HG03432 (cell line): Measurements from ENCODE around the gene NEDD8.

Experiments used
- ATAC-seq: cut with Tn5 transposase; IDR thresholded peaks from one replicate; pipeline ENCODE4 v1.9.1; 2021; ENCODE audit warnings: mild to moderate bottlenecking, moderate library complexity; ENCODE audit not compliant: unreplicated experiment

Gene NEDD8

DNA sequence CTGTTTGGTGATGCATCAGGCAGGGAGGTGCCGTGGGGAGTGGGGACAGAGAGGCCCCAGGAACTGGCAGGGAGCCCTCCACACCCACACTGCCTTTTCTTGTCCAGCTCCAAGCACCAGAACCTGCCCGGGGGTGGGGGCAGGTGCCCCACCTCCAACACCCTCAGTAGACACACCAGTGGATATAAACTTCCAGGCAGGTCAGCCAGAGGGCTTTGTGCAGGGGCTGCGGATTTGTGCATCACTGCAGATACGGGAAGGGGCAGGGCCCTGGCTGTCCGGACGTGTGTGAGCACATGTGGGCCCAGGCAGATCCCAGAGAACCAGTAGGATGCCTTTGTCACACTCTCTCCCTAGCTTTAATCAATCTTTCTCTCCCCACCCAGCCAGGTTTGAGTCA lies 32.1 kb upstream of the NEDD8 start:
- no peak for ATAC-seq

DNA sequence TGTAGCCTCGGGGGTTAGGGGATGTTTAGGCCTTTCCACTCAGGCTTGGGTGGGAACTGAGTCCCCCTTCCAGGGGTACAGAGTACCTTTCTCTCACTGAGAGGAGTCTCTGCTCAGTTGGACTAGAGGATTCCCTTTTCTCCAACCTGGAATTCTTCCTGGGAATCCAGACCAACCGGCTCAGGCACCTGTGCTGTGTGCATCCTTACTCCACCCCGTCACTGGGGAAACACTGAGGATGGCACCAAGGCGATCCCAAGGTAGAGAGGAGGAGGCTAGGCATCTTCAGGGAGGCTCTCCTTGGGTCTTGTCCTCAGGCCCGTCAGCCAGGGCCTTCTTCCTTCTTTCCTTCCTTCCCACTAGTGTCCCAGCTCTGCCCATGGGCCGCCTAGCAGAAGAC lies 31.7 kb upstream of the NEDD8 start:
- ATAC-seq: no peak

DNA sequence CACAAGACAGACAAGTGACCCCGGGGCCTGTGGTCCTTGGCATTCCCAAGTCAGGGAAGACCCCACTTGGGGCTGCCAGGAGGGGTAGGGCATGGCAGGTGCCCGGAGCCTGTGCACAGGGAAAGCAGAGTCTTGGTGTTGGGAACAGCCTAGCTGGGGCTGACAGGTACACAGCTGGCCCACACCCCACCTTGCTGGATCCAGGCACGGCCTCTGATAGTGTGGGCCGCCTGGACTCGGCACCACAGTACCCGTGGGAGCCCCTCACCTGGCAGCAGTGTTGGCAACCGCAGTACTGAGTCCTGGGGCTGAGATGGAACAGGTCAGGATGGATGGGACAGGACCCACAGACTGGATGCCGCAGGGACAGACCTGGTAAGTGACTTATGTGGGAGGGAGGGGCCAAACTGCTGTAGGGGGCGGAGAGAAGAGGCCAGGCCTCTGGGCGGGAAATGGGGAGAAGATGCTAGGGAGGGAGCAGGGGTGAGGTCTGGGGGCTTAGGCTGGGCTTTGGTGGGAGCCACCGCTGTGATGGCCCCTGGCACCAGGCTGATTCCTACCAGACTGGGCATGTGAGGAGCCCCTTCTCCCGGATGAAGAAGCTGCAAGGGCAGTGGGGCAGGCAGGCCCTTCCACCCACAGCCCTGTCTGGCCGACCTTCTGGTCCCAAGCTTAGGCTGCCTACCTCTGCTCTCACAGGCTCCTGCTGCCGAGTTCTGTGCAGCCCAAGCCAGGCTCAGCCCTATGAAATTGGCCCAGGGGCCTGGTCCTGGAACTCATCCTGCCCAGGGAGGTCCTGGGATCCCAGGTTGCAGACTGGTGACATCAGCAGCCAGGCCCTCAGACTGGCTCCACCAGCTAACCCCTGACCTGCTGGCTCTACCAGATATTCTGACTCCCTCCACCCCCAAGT lies 30.9 kb upstream of the NEDD8 start, which contains the start of gene TGM1:
TGM1 (minus strand) TSS at position 357 of the 913 bp plus-strand sequence. CDS start 825 bp downstream, outside the sequence.
- no peak for ATAC-seq

DNA sequence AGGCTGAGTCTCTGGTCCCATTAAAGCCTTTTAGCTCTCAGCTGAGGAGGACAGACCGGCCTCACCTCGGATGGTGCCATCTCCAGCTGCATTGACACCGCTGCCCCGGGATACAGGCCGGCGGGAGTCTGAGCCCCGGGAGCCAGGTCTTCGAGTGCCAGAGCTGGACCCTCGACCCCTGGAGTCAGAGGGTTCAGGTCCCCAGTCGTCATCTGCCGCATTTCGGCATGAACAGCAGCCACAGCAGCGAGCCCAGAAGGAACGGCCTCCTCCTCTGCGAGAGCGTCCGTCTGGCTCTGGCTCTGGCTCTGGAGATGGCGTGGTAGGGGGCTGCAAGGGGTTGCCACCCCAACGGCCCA lies 29.8 kb upstream of the NEDD8 start:
- ATAC-seq: no peak

DNA sequence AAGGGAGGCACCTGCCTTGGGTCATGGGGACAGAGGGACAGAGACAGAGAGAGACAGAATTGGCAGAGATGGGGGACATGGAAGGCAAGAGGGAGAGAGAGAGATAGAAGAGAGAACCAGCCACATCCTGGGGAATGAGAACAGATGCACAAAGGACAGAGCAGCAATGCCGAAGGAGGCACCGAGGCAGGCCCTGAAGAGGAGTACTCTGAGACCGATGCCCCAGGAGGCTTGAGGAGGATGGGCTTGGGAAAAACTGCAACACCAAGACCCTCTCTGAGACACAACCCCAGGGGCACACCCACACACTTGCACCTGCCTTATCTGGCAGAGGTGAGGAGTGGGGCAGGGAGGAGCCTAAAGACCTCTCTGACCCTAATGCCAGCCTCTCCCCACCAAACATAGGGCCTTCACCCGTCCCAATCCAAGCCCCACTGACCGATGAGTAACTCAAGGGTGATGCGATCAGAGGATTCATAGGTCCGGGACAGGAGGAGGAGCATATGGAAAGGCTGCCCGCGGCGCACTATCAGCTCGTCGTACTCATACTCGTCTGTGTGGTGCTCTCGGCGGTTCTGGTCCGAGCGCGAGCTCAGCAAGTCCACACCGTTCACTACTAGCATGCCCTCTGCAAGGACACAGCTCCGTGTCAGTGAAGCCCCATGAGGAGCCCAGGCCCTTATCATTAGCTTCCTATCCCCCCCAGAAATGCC lies 29.2 kb upstream of the NEDD8 start:
- no peak for ATAC-seq

DNA sequence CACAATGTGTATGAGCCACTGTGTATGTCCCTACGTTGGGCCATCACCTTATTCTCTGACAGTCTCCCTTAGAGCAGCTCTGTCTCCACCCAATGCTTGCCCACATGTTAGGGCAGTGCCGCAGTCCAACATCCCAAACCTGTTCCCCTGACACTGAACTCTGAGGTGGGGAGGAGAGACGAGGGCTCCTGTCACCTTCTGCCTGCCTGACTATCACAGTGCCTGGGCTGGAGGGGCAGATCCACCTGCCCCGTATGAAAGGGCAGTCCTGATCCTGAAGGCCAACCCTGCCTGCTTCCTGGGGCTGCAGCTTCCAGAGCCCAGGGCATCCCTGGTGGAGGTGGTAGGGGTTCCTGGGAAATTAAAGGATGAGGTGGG lies 28.6 kb upstream of the NEDD8 start:
- no peak for ATAC-seq

DNA sequence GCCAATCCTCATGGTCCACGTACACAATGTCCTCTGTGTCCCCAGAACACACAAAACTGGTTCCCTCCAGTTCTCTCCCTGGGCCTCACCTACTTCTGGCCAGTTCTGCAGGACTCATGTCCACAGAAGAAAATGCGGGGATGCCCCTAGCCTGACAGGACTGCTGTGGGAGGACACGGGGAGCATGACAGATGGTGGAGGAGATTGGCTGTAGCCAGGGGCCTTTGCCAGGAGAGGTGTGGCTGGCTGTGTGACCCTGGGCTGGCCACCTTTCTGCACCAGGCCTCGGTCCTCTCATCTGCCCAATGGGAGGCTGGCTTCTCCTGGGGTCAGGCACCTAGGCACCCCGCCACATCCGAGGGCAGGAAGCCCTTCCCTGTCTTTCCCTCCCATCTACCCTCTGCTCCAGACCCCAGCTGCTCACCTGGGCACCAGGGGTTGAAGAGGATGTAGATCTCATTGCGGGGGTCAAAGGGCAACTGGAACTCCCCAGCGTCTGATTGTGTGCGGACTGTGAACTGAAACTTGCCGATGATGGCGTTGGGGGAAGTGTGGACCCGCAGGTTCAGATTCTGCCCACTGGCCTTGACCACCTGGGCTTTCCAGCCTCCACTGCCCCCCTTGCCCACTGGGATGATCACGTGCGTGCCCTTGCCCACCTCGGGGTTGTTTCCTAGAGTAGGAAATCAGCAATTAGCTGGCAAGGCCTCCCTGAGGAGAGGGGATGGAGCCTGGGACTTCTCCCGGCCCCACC lies 28.0 kb upstream of the NEDD8 start:
- no peak for ATAC-seq

DNA sequence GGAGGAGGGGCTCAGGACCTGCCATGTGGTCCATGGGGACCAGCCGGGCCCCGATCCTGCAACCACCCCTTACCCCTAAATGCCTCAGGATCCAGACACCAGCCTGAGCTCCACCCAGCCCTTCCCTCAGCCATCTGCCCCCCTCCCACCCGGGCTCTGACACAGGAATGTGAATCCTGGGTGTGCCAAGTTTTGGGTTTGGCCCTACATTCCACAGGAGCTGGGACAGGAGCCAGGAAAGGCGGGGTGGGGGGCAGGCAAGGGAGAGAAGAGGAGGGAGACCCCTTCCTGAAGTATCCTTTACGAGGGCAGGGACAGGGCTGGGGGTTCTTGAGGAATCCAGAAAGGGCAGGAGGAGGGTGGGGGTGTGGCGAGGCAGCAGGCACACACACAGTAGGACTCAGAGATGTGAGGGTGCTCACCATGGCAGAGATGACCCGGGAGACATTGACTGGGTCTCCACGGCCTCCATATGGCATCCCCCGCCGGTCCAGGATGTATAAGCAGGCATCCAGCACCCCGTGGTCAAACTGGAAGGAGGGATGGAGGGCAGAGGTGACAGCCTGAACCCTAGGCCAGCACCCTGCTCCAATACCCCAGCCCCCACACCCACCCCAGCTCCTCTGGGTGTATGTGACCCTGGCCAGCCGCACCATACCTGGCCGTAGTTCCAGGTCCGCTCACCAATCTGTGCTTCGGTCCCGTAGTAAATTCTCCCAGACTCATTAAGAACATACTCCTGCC lies 27.3 kb upstream of the NEDD8 start:
- ATAC-seq: no peak

DNA sequence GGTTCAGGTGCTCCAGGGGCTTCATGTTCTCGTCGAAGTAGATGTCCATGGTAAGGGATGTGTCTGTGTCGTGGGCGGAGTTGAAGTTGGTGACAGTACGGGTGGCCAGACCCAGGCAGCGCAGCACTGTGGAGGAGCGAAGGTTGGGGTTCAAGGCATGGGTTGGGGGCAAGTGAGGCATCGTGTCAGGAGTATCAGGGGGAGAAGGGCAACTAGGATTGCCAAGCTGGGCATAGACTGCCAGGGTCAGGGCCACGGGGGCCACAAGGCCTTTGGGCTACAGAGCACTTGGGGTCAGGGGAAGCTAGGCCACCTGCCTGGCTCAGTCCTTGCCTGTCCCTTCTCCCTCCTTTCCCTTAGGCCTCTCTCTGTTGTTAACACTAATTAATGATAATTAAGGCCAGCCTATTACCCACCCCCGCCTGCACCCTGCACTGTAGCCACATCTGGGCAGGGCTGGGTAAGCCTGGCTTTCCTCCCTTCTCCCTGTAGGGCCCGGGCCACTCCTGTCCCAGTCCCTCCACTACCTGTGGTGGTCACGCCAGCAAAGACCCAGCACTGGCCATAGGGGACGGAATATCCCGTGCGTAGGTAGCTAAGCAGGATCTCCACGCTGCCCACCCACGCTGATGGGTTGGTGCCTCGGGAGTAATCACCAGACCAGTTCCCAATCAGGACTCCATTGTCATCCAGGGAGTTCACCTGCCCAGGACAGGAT lies 26.5 kb upstream of the NEDD8 start:
- no peak for ATAC-seq

DNA sequence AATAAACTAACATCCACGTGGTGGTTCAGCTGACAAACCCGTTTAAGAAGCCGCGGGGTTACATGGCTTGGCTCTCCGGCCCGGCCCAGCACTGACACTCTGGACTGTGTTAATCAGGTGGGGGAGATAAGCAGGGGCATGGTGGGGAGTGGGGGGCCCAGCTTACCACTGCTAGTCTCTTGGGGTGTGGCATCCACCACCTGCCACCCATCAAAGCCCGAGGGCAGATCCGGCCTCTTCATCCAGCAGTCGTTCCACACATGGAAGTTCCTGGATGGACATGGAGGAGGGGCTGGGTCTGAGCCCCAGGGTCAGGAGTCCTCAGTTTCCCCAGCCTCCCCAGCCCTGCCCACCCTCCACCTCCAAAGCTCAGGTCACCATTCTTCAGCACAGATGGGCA lies 26.0 kb upstream of the NEDD8 start:
- ATAC-seq: no peak

DNA sequence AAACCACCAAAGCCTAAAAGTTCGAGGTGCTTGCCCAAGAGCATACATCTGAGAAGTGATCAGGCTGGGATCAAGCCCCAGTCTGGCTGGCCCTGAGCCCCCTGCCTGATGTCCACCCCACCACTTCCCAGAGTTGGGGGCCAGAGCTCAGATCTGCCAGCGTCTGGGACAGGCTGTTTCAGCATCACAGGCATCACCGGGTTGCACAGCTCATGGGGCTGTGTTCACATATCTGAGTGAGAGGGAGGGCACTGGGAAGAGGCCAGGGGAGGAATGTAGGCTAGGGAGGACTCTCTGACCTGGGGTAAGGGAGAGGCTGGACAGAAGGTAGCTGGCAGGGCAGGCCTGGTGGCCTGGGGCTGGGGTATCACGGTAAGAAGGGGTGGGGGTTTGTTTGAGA lies 24.8 kb upstream of the NEDD8 start:
- ATAC-seq: no peak

DNA sequence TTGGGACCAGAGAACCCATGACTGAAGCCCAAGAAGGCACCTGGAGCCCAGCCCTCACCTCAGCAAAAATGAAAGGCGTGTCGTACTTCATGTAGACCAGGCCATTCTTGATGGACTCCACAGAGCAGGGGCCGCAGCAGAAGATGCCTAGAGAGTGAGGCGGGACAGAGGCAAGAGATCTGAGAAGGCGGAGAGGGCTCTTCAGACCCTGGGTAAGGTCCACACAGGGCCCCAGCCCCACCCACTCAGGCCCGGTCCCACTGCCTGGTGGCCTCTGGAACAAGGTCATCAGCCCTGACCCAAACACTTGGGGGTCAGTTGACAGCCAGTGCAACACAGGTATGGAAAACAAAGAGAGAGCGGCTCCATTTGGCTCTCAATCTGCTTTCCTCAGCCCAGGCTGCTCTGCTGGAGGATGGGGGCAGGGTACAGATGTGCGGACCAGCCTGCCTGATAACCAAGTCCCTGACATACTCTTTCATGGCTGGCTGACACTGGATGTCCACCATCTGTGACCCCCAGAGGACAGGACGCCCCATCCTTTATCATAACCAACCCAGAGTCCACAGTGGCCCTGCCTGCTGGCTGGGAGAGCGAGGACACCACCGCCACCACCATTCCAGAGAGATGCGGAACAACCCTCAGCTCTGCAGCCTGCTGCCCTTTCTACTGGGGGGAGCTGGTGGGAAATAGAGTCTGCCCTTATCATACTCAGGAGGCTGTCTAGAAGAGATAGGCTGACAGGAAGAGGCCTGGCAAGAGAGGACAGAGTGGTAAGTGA lies 24.0 kb upstream of the NEDD8 start:
- ATAC-seq: no peak

DNA sequence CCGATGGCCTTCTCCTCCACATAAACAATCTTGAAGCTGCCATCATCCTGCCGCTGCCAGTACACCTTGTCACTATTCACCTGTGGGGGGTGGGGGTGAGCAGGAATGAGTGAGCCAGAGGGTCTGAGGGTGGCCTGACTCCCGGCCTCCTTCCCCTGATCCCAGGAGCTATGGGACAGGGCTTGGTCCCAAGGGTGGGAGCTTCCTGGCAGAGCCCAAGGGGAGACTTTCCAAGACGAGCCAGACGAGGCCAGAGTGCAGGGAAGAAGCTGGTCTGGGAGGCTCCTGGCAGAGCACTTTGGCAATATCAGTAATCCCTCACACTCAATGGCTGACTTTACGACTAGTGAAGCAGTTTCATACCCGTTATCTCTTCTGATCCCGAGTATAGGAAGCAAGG lies 23.3 kb upstream of the NEDD8 start:
- no peak for ATAC-seq

DNA sequence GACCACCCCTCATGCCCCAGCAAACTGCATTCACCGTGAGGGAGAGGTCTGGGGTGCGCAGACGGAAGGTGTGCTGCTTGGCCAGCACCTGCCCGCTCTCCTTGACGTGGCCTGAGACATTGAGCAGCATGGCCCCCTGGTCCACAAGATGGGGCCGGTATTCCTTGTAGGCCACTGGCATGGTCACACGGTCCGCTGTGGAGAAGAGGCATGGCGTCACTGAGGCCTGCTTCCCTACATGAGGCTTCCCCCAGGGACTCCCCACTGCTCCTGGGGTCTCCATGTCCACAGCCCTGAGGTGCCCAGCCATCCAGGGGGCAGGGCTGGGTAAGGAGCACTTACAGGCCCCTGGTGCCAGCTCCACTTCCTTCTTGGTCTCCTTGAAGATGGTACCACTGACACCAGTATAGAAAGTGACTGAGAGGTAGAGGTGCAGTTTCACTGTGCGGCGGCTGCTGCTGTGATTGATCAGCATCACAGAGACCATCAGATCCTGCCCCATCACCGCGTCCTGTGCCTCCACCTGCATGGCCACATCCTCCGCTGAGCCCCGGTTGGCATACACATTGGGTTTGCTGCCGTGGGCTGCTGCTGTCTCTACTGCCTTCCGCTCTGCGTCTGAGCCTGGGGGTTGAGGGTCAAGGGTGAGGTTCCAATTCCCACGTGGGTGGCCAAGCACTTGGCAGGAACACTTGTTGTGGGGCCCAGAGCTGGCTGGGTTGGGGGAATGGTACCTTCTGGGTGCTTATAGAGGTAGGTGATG lies 22.6 kb upstream of the NEDD8 start:
- no peak for ATAC-seq

DNA sequence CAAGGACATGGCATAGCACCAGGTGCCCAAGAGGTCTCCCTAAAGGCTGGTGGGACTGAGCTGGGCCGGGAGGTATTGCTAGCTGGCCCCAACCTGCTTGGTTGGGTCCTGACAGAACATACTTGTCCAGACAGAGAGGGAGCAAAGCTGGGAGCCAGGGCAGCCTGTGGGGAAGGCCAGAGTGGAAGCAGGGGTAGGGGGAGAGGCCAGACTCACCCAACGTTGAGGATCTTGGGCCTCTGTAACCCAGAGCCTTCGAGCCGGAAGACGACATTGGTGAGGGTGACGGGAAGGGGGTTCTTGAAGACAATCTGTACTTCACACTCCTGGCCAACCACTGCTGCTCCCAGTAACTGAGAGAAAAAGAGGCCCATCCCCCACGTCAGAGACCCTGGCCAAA lies 21.8 kb upstream of the NEDD8 start:
- ATAC-seq: no peak

DNA sequence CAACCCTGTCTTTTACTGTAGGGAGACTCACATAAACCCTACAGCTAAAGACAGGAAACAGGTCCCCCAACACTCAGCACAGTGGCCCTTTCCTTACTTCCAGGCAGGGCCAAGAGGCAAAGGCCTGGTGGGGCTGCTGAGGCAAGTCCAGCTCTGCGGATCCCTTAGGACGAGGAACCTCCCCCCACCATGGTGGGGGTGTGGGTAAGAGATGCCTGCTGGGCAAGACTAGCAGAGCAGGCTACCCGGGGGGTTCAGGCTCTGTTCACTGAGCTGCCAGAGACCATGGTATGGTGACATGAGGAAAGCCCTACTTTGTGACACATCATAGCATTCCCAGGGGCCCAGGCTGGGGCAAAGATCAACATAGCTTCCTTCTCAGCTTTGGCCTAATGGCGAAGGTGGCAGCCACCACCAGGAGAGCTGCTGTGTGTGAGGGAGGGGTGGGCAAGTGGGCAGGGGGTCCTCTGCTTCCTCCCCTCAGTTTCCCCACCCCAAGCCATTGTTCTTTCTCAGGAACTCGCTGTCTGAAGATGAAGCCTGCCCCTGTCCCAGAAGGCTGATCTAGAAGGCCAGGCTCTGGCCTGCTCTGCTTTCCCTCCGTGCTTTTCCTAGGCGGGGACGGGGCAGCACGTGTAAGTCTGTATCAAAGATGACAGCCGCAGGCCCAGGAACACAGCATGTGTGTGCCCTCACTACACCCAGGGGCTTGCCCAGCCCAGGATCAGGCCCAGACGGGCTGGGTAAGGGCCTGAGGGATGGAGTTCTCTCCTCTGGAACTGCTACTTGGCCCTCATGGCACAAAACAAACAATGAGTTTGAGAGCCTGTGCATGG lies 20.3 kb upstream of the NEDD8 start:
- ATAC-seq: no peak

DNA sequence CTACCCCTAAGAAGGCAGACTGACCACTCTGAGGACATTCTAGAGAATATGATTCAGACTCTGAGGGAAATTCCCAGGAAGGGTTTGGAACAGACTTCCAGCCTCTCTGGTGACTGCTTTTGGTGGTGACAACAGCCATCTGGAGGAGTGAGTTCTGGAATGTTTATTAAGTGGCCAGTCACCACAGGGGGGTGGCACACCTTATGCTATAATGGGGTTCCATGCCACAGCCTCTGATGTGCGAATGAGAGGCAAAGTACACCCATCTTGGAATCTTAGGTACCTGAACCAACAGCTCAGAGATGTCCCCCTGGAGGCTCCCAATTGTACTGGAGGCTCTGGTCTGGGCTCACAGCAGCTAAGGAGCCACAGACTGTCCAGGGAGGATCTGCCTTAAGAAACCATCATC lies 19.7 kb upstream of the NEDD8 start:
- ATAC-seq: no peak

DNA sequence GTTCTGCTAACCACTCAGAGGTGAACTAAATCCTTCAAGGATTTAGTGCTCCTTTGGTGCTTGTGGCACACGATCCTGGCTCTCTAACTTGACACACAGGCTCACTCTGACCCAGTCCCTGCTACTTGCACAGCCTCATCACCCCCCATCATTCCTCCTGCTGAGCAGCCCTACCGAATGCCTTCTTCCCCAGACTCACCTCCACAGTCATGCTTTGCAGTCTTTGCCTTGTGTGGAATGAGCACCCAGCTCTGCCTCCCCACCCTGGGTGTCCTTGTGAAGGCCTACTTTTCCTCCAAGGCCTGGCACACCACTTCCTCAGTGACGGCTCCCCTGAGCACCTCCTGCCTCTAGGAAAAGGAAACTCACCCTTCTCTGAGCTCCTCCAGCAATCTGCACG lies 18.2 kb upstream of the NEDD8 start:
- ATAC-seq: no peak
